HUES64 (cell line): ENCODE results near the gene FGF5. TPM values are rescaled to one million over a fixed set of nuclear protein-coding genes. Genes with fewer than 3 reads are reported as not detected.

Experiments used
- H3K27ac ChIP-seq: 2 replicates; pipeline ENCODE4 v1.7.0; 2013; ENCODE audit warnings: low read depth, low read length, inconsistent platforms
- H3K27me3 ChIP-seq: 2 replicates; pipeline ENCODE4 v1.6.1; 2013; ENCODE audit warnings: mild to moderate bottlenecking, low read length; ENCODE audit not compliant: insufficient read depth
- H3K36me3 ChIP-seq: 2 replicates; pipeline ENCODE4 v1.6.1; 2013; ENCODE audit warnings: mild to moderate bottlenecking, low read length; ENCODE audit not compliant: insufficient read depth
- H3K4me1 ChIP-seq: 2 replicates; pipeline ENCODE4 v1.6.1; 2013; ENCODE audit warnings: mild to moderate bottlenecking, low read length, moderate library complexity; ENCODE audit not compliant: insufficient read depth
- H3K4me3 ChIP-seq: 2 replicates; pipeline ENCODE4 v1.5.1; 2013; ENCODE audit warnings: mild to moderate bottlenecking, low read length, moderate library complexity
- H3K9ac ChIP-seq: 2 replicates; pipeline ENCODE4 v1.6.1; 2013; ENCODE audit warnings: mild to moderate bottlenecking, low read depth, low read length
- H3K9me3 ChIP-seq: 2 replicates; pipeline ENCODE4 v1.6.1; 2013; ENCODE audit warnings: low read depth, low read length; ENCODE audit not compliant: insufficient read depth
- WGBS: fragments of 150-250, 120-280 bp; methylation state at CpG from one replicate; pipeline ENCODE4 v1.1.7; 2013; ENCODE audit warnings: missing lambda C conversion rate; 5-methylcytosine and 5-hydroxymethylcytosine counted together
- polyA plus RNA-seq, 2 experiments: library from polyadenylated mRNA; stranded (reverse); fragments of 50-300 nt; gene quantifications; one replicate each; pipeline ENCODE4 v1.2.3, GENCODE V29; 2013

The FGF5 gene
- not detected for polyA plus RNA-seq (2013, experiment 1 of 2)
- polyA plus RNA-seq (2013, experiment 2 of 2) = not detected

DNA sequence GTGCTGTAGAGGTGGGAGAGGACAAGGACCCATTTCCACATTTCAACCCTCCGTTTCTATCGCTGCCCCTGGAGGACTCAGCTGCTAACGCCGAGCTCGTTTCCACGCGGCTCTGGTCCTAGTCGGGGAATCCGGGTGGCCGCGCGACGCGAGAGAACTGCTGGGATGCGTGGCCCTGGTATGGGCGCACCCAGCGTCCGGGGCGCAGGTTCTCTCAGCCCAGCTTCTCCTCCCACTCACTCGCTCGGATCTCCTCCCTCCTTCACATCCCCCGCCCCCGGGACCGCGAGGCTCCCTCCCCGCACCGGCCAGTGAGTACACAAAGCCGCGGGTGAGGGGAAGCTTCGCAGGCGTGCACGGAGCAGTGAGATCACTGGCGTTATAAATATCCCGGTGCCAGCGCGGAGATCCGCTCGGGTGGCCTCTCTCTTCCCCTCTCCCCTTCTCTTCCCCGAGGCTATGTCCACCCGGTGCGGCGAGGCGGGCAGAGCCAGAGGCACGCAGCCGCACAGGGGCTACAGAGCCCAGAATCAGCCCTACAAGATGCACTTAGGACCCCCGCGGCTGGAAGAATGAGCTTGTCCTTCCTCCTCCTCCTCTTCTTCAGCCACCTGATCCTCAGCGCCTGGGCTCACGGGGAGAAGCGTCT lies at the start of gene FGF5:
FGF5 (plus strand) TSS at position 412 of the 649 bp plus-strand sequence; CDS start at position 573, 161 bp downstream.
- Histone ChIP-seq H3K4me3 (peak within 1 kb of the TSS; percentile 42), H3K36me3 (no peaks in the 10 kb centered on the region), H3K4me1 (peaks cover 8% of the 10 kb centered on the region; the same call in 1 of the 2 replicates), H3K27me3 (peaks cover 100% of the 10 kb centered on the region), H3K9me3 (no peaks in the 10 kb centered on the region), H3K9ac (no peak within 1 kb of the TSS), H3K27ac (no peak within 1 kb of the TSS)
- WGBS = under 1% methylated on average over 50 of the region's 50 CpGs

- 61% methylated on average over 5 of the region's 5 CpGs for WGBS
- Histone ChIP-seq H3K27me3 (peaks cover 66% of the 10 kb centered on the region), H3K4me1 (no peaks in the 10 kb centered on the region), H3K27ac (no peak overlapping the region), H3K9me3 (no peaks in the 10 kb centered on the region), H3K36me3 (no peaks in the 10 kb centered on the region), H3K4me3 (no peak overlapping the region), H3K9ac (no peak overlapping the region)
Observed at GRCh38 chr4:80219301-80220025, 47.0 kb upstream of the FGF5 start.

DNA sequence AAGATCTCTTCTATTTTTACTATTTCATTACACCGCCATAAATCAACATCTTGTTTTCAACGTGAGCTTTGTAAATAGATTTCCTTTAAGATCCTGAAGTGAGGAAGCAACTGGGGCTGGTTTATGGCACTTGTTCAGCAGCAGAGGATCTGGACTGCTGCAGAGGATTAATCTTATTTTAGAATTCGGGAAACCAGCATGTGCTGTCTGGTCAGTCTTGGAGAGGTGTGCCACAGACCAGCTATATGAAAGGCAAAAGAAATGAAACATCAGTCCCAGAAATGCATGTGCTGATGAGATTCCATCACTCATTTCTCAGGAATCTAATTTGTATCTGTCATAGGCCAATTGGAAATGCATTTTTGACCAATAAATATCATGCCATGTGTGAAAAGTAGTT lies 45.8 kb upstream of the FGF5 start:
- Histone ChIP-seq H3K4me1 (no peaks in the 10 kb centered on the region), H3K36me3 (no peaks in the 10 kb centered on the region), H3K9ac (no peak overlapping the region), H3K4me3 (no peak overlapping the region), H3K27me3 (peaks cover 60% of the 10 kb centered on the region), H3K9me3 (no peaks in the 10 kb centered on the region), H3K27ac (no peak overlapping the region)
- WGBS = 69% methylated on average over 2 of the region's 3 CpGs

DNA sequence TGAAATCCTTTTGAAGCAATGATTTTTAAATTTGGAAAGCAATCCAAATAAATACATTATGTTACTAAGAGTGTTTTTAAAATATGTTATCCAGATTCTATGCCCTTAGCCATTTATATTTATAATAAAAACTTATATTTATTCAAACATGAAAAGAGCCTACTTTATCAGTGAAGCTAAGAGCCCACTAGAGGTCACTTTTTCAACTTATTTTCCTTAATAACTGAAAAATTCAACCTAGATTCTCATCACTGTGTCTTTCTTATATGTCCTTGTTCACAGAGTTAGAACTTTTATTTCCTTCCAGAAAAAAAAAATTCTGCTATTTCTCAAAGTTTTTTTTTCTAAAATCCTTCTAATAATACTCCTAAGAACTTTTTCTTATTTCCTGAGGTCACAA lies 45.3 kb upstream of the FGF5 start:
- H3K36me3 ChIP-seq = no peaks in the 10 kb centered on the region
- no peak overlapping the region for H3K27ac ChIP-seq
- H3K4me1 ChIP-seq = no peaks in the 10 kb centered on the region
- H3K9me3 ChIP-seq = no peaks in the 10 kb centered on the region
- no peak overlapping the region for H3K9ac ChIP-seq
- no peak overlapping the region for H3K4me3 ChIP-seq
- H3K27me3 ChIP-seq = peaks cover 58% of the 10 kb centered on the region

- no peak overlapping the region for H3K27ac ChIP-seq
Observed at GRCh38 chr4:80225595-80225994, 40.9 kb upstream of the FGF5 start.

GRCh38 chr4:80226094-80226493 lies 40.4 kb upstream of the FGF5 start:
- Histone ChIP-seq H3K4me1 (no peaks in the 10 kb centered on the region), H3K9ac (no peak overlapping the region), H3K27ac (no peak overlapping the region), H3K36me3 (no peaks in the 10 kb centered on the region), H3K4me3 (no peak overlapping the region), H3K27me3 (peaks cover 15% of the 10 kb centered on the region), H3K9me3 (no peaks in the 10 kb centered on the region)
- 44% methylated on average over 2 of the region's 2 CpGs for WGBS

More at GRCh38 chr4:80225595-80225994, 40.9 kb upstream of the FGF5 start:
- Histone ChIP-seq H3K4me3 (no peak overlapping the region), H3K9me3 (no peaks in the 10 kb centered on the region), H3K9ac (no peak overlapping the region), H3K27me3 (peaks cover 17% of the 10 kb centered on the region), H3K36me3 (no peaks in the 10 kb centered on the region), H3K4me1 (no peaks in the 10 kb centered on the region)
- WGBS = 86% methylated on average over 2 of the region's 2 CpGs

- H3K9me3 ChIP-seq = no peaks in the 10 kb centered on the region
- no peak overlapping the region for H3K4me3 ChIP-seq
- peaks cover 10% of the 10 kb centered on the region for H3K27me3 ChIP-seq
- H3K4me1 ChIP-seq = no peaks in the 10 kb centered on the region
- H3K36me3 ChIP-seq = no peaks in the 10 kb centered on the region
- no peak overlapping the region for H3K9ac ChIP-seq
- no peak overlapping the region for H3K27ac ChIP-seq
Observed at GRCh38 chr4:80228460-80228859, 38.0 kb upstream of the FGF5 start.

- H3K9ac ChIP-seq = no peak overlapping the region
- WGBS = 81% methylated on average over 2 of the region's 2 CpGs
- no peak overlapping the region for H3K4me3 ChIP-seq
- H3K9me3 ChIP-seq = no peaks in the 10 kb centered on the region
- no peaks in the 10 kb centered on the region for H3K4me1 ChIP-seq
- H3K27ac ChIP-seq = no peak overlapping the region
- H3K27me3 ChIP-seq = peaks cover 10% of the 10 kb centered on the region
- no peaks in the 10 kb centered on the region for H3K36me3 ChIP-seq
Observed at GRCh38 chr4:80229128-80229527, 37.3 kb upstream of the FGF5 start.

- Histone ChIP-seq H3K9ac (no peak overlapping the region), H3K36me3 (no peaks in the 10 kb centered on the region), H3K9me3 (no peaks in the 10 kb centered on the region), H3K4me1 (no peaks in the 10 kb centered on the region), H3K27me3 (peaks cover 10% of the 10 kb centered on the region), H3K4me3 (no peak overlapping the region), H3K27ac (no peak overlapping the region)
- 95% methylated on average over 2 of the region's 2 CpGs for WGBS
Observed at GRCh38 chr4:80229590-80229989, 36.9 kb upstream of the FGF5 start.

DNA sequence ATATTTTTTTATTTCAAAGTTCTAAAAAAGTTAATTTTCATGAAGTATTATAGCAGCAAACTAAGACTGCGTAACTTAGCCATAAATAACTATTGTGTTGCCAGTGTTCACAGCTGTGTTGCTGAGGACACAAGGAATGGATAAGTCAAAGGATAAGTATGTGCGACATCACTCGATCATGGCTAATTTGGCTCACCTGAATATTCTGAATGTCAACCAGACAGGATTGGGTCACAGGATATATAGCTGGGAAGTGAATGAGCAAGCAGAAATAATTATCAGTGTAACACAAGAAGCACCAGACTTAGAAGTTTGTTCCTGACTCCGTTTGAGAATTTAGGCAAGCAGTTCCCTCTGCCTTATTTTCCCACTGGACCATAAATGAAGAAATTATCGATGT lies 35.3 kb upstream of the FGF5 start:
- H3K9me3 ChIP-seq = no peaks in the 10 kb centered on the region
- H3K36me3 ChIP-seq = no peaks in the 10 kb centered on the region
- no peaks in the 10 kb centered on the region for H3K4me1 ChIP-seq
- no peak overlapping the region for H3K27ac ChIP-seq
- WGBS = over 99% methylated on average over 4 of the region's 5 CpGs
- peaks cover 3% of the 10 kb centered on the region; the same call in 1 of the 2 replicates for H3K27me3 ChIP-seq
- H3K4me3 ChIP-seq = no peak overlapping the region
- H3K9ac ChIP-seq = no peak overlapping the region

- no peak overlapping the region for H3K4me3 ChIP-seq
- WGBS = 96% methylated on average over 2 of the region's 2 CpGs
Observed at GRCh38 chr4:80232707-80233370, 33.6 kb upstream of the FGF5 start.

More at GRCh38 chr4:80232707-80233370, 33.6 kb upstream of the FGF5 start:
- Histone ChIP-seq H3K27ac (no peak overlapping the region), H3K27me3 (no peaks in the 10 kb centered on the region), H3K4me1 (no peaks in the 10 kb centered on the region), H3K36me3 (no peaks in the 10 kb centered on the region), H3K9ac (no peak overlapping the region), H3K9me3 (no peaks in the 10 kb centered on the region)
